Gastrocnemius medialis (tissue), 4 donors: ENCODE measurements around the gene SNORC.

Source experiments
- POLR2A ChIP-seq, 2 donors: fragments of 450-650 bp; IDR thresholded peaks; one replicate each; pipeline ENCODE4 v1.6.1; 2017; ENCODE audit warnings: antibody characterized with exemption in 2 of 2, mild to moderate bottlenecking in 2 of 2, moderate library complexity in 2 of 2
- TF ChIP-seq, protein P1 (sequence below), 5 experiments: fragments of 450-650 bp in 3 of 5; fragments of 200-600 bp in 2 of 5; sonication (generic) in 2 of 5; IDR thresholded peaks in 4 of 5; conservative IDR thresholded peaks in 1 of 5; 1 replicate in 4 of 5; 2 replicates in 1 of 5; pipeline ENCODE4 v1.5.1; 2016 to 2019; ENCODE audit warnings: antibody characterized with exemption in 5 of 5, mild to moderate bottlenecking in 3 of 5, moderate library complexity in 3 of 5

DNA sequence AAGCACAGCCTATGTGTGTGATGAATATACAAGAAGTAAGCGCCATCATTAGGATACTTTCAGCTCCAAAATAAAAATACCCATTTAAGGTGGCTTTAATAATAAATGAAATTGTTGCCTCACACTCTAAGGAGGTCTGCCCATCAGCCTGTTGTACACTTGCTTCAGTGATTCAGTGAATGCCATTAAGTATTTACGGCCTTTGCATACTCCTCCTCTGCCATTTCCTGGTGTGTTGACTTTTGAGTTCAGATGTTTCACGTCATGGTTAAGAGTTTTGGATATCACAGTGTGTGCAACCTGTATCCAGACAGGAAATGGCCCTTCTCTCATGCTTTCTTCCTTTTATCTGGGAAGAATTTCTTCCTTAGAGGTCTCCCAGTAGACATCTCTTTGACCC is 38.6 kb upstream of the SNORC start:
- no peak for TF ChIP-seq POLR2A (IDR thresholded peaks at IDR 0.05)
- TF ChIP-seq, protein P1, sequence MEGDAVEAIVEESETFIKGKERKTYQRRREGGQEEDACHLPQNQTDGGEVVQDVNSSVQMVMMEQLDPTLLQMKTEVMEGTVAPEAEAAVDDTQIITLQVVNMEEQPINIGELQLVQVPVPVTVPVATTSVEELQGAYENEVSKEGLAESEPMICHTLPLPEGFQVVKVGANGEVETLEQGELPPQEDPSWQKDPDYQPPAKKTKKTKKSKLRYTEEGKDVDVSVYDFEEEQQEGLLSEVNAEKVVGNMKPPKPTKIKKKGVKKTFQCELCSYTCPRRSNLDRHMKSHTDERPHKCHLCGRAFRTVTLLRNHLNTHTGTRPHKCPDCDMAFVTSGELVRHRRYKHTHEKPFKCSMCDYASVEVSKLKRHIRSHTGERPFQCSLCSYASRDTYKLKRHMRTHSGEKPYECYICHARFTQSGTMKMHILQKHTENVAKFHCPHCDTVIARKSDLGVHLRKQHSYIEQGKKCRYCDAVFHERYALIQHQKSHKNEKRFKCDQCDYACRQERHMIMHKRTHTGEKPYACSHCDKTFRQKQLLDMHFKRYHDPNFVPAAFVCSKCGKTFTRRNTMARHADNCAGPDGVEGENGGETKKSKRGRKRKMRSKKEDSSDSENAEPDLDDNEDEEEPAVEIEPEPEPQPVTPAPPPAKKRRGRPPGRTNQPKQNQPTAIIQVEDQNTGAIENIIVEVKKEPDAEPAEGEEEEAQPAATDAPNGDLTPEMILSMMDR (IDR thresholded peaks at IDR 0.05 in 4 of 5, conservative IDR thresholded peaks at IDR 0.05 in 1 of 5): no peak
